RPMI7951 (cell line): Measurements from ENCODE around the gene FBXW9. TPM values are rescaled to one million over a fixed set of nuclear protein-coding genes. Genes with fewer than 3 reads are reported as not detected.
"Not testable (repeated sequence)": the region's sequence is repeated elsewhere in the genome, so short reads cannot be mapped to it uniquely, and the experiment has no call there.

Experiments
- DNase-seq: peaks from one replicate; pipeline ENCODE4 v3.0.0-alpha.2; 2012; ENCODE audit warnings: low read depth
- total RNA-seq: library from RNA; depleted of rRNA; stranded (reverse); fragments of >200 nt; shearing (Covaris generic); gene quantifications from 2 replicates; pipeline ENCODE4 v1.2.3, GENCODE V29; 2014; rRNA removed

FBXW9 gene
- total RNA-seq, 1 experiment from 2014 or later: 24.4 TPM

DNA sequence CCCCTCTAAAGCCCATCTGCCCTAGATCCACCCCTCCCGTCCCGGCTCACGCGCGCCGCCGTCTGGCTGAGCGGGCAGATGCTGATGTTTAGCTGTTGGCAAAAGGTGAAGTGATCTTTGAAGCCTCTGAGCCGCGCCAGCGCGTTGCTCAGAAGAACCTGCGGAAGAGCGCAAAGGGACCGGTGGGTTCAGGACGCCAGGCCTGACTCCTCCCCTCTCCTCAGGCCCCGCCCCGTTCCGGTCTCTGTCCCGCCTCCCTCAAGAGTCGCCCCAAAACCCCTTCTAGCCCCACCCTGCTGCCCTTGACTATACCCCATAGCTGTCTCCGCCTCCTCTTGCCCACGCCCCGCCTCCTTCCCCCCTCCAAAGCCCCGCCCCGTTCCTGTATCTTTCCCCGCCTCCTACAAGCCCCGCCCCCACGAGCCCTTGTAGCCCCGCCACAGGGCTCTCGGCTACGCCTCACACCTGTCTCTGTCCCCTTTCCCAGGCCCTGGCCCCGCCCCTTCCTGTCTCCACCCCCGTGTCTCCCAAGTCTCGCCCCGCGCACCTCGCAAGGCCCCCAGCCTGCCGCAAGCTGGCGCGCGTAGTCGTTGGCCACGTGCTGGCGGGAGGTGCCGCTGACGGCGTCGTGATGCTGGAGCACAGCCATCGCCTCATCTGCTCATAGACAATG, 39.4 kb downstream of the FBXW9 start:
- no peak for DNase-seq

- no peak for DNase-seq
Observed at GRCh38 chr19:12655546-12655945, 40.9 kb downstream of the FBXW9 start.

DNA sequence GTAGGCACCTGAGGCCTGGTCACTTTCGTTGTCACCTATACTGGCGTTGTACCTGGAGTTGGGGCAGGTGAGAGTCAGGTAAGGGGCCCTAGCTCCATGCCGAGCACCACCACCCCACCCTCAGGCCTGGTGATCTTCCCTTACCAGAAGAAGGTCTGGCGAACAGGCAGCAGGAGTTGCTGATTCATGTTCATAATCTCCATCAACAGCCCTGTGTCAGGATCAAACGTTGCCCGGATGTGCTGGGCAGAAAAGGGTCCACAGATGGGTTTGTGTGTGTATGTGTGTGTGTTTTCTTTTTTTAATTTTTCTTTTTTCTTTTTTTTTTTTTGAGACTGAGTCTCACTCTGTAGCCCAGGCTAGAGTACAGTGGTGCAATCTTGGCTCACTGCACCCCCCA, 44.2 kb downstream of the FBXW9 start:
- no peak for DNase-seq

- no peak for DNase-seq
Observed at GRCh38 chr19:12649941-12650340, 46.5 kb downstream of the FBXW9 start.

DNA sequence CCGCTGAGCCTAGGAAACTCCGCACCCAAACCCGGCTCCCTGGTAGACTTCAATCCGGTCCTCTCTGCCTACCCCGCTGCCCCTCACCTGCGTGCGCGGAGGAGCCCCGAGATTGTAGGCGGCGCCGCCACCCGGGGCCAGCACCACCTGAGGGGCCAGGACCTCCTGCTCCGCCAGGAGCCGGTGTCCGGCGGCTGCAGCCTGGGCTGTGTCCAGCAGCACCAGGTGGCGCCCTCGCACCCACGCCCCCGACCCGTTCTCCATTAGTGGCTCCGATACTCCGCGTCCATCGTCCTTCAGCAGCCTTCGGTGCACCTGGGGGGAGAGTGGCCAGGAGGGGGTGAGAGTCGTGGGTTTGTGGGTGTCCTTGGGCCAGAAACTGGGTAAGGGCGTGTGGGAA, 48.3 kb downstream of the FBXW9 start:
- no peak for DNase-seq

GRCh38 chr19:12647490-12648071, 48.9 kb downstream of the FBXW9 start:
- peak; percentile 26 for DNase-seq

- DNase-seq: no peak
Observed at GRCh38 chr19:12647047-12647446, 49.4 kb downstream of the FBXW9 start.

DNA sequence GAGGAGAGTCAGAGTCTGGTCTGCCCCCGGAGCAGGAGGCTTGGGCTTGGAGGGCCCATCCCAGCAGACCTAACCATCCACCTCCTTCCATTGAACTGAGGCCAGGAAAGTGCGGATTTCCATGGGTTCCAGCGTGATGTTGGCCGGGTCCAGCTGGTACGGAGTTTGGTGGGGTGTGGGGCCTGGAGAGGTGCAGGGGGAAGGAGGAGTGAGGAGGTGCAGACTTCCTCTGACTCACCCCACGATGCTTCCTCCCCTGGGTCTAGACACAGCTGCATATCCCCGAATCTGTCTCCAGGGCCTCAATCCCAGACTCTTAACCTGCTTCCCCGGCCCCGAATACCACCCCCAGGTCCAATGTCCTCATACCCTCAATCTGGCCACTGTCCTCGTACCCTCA, 49.9 kb downstream of the FBXW9 start:
- no peak for DNase-seq

GRCh38 chr19:12643716-12644115, 52.7 kb downstream of the FBXW9 start:
- not testable (repeated sequence) for DNase-seq

DNA sequence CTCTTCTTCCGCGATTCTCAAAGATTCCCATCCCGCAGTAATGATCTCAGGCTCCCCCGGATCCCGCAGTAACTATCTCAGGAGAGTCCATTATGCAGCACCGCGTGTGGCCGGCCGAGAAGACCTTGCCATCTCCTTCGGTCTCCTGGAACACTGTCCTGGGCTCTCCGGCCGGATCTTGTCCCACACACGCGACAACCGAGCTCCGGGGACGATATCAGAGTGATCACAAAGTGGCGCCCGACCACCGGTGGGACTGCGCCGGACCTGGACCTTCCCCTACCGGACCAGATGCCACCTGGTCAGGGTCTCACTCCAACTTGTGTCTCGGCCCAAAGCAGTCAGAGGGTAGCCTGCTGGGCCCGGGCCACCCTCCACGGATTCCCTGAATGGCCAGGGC, 53.9 kb downstream of the FBXW9 start:
- DNase-seq: no peak

DNA sequence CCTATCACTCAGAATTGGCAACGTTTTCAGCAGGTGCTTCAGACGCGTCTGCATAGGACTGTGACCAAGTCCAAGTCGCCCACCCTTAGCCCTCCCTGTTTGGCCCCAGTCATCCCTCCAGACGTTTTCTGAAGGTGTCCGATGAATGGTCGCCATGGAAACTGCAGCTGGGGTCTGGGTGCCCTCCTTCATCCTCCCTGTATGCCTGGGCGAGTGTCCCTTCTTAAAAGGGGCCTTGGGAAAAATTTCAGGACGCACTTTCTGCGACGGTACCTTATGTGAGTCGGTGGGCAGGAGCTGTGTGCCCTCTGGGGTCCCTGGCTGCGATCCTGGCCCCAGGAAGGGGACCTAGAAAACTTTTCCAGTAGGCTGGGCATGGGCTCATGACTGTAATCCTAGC, 55.0 kb downstream of the FBXW9 start:
- no peak for DNase-seq

DNA sequence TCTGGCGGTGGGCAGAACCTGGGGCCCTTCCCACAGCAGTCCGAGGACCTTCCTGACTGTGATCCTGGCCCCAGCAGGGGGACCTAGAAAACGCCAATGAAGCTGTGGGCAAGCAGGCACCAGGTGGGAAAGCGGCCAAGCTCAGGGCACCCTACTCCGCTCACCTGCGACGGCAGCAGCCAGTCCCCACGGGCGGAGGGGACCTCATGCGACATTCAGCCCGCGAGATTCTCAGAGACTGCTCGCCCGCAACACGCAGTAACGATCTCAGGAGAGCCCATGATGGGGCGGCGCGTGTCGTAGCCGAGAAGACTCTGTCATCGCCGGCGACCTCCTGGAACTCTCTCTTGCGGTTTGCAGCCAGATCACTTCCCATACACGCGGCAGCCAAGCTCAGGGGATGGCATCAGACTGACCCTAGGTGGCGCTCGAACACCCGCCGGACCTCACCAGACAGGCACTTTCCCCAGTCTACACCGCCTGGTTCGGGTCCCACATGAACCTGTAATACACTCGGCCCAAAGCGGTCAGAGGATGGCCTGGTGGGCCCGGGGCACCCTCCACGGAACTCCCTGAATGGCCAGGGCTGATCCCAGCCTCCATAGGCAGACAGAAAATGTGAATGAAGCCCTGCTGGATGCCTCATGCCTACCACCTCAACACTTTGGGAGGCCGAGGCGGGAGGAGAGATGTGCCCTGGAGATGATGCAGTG, 56.4 kb downstream of the FBXW9 start:
- peak; percentile 79 for DNase-seq

Other genes with a start within 250 kb of the FBXW9 start
- gene ZNF709, start 211.8 kb downstream of the FBXW9 start, total RNA-seq: 3.0 and 3.5 TPM in 2 replicates
- 2.5 and 3.3 TPM in 2 replicates for gene ZNF564, start 145.1 kb downstream of the FBXW9 start, total RNA-seq
- 4.7 and 4.9 TPM in 2 replicates for gene ZNF490, start 85.8 kb downstream of the FBXW9 start, total RNA-seq
- 9.6 and 10.8 TPM in 2 replicates for gene ZNF791, start 85.7 kb downstream of the FBXW9 start, total RNA-seq
- gene MAN2B1, start 29.9 kb downstream of the FBXW9 start, total RNA-seq: 22.6 and 25.2 TPM in 2 replicates
- 10.2 and 14.6 TPM in 2 replicates for gene WDR83, start 29.8 kb downstream of the FBXW9 start, total RNA-seq
- 95.2 and 109 TPM in 2 replicates for gene DHPS, start 14.8 kb downstream of the FBXW9 start, total RNA-seq
- gene GNG14, start 8.6 kb downstream of the FBXW9 start, total RNA-seq: not detected in 2 replicates
- 28.2 and 29.9 TPM in 2 replicates for gene TNPO2, start 27.3 kb upstream of the FBXW9 start, total RNA-seq
- 276 and 304 TPM in 2 replicates for gene TRIR, start 38.1 kb upstream of the FBXW9 start, total RNA-seq
- gene GET3, start 40.9 kb upstream of the FBXW9 start, total RNA-seq: 115 and 127 TPM in 2 replicates
- gene BEST2, start 55.2 kb upstream of the FBXW9 start, total RNA-seq: 0.10 TPM in 1 of 2 replicates, not detected in the other
- gene HOOK2, start 78.9 kb upstream of the FBXW9 start, total RNA-seq: 4.0 and 9.0 TPM in 2 replicates
- 44.1 and 61.9 TPM in 2 replicates for gene JUNB, start 94.9 kb upstream of the FBXW9 start, total RNA-seq
- gene PRDX2, start 105.2 kb upstream of the FBXW9 start, total RNA-seq: 443 and 513 TPM in 2 replicates
- not detected in 2 replicates for gene THSD8, start 105.4 kb upstream of the FBXW9 start, total RNA-seq
- gene RNASEH2A, start 110.0 kb upstream of the FBXW9 start, total RNA-seq: 83.6 and 99.1 TPM in 2 replicates
- gene RTBDN, start 137.9 kb upstream of the FBXW9 start, total RNA-seq: 0.68 TPM in 1 of 2 replicates, not detected in the other
- gene MAST1, start 141.9 kb upstream of the FBXW9 start, total RNA-seq: 0.10 and 1.6 TPM in 2 replicates
- 33.6 and 36.1 TPM in 2 replicates for gene DNASE2, start 184.8 kb upstream of the FBXW9 start, total RNA-seq
- not detected in 2 replicates for gene KLF1, start 190.6 kb upstream of the FBXW9 start, total RNA-seq
- gene GCDH, start 194.5 kb upstream of the FBXW9 start, total RNA-seq: 29.1 and 40.5 TPM in 2 replicates
- gene SYCE2, start 222.7 kb upstream of the FBXW9 start, total RNA-seq: 0.20 and 3.0 TPM in 2 replicates
- 60.7 and 83.7 TPM in 2 replicates for gene FARSA, start 237.1 kb upstream of the FBXW9 start, total RNA-seq
- gene CALR, start 242.0 kb upstream of the FBXW9 start, total RNA-seq: 1,708 and 2,160 TPM in 2 replicates
- gene RAD23A, start 249.2 kb upstream of the FBXW9 start, total RNA-seq: 104 and 123 TPM in 2 replicates